GM12865 (cell line): ENCODE measurements around the gene NELFB.

Experiments
- DNase-seq: peaks from one replicate; pipeline ENCODE4 v3.0.0; 2010; ENCODE audit warnings: low read depth
- H3K4me3 ChIP-seq: 2 replicates; pipeline ENCODE4 v1.5.1; 2011; ENCODE audit warnings: mild to moderate bottlenecking, low read depth, low read length, control low read depth
- TF ChIP-seq, protein P1 (sequence below): IDR thresholded peaks from 2 replicates; pipeline ENCODE4 v1.5.1; 2011; ENCODE audit warnings: low read length, control low read depth, low read depth, inconsistent platforms; ENCODE audit not compliant: insufficient read depth; ENCODE audit errors: missing control alignments

NELFB gene

GRCh38 chr9:137298401-137299202, 43.5 kb downstream of the NELFB start:
- TF ChIP-seq, protein P1, sequence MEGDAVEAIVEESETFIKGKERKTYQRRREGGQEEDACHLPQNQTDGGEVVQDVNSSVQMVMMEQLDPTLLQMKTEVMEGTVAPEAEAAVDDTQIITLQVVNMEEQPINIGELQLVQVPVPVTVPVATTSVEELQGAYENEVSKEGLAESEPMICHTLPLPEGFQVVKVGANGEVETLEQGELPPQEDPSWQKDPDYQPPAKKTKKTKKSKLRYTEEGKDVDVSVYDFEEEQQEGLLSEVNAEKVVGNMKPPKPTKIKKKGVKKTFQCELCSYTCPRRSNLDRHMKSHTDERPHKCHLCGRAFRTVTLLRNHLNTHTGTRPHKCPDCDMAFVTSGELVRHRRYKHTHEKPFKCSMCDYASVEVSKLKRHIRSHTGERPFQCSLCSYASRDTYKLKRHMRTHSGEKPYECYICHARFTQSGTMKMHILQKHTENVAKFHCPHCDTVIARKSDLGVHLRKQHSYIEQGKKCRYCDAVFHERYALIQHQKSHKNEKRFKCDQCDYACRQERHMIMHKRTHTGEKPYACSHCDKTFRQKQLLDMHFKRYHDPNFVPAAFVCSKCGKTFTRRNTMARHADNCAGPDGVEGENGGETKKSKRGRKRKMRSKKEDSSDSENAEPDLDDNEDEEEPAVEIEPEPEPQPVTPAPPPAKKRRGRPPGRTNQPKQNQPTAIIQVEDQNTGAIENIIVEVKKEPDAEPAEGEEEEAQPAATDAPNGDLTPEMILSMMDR: no peak
- H3K4me3 ChIP-seq: no peak overlapping the region

GRCh38 chr9:137299203-137299565, 44.1 kb downstream of the NELFB start:
- no peak overlapping the region for H3K4me3 ChIP-seq

More at GRCh38 chr9:137298401-137299202, 43.5 kb downstream of the NELFB start:
- no peak for DNase-seq

GRCh38 chr9:137299938-137300337, 44.8 kb downstream of the NELFB start:
- DNase-seq: no peak
- TF ChIP-seq, protein P1: no peak
- no peak overlapping the region for H3K4me3 ChIP-seq

More at GRCh38 chr9:137299203-137299565, 44.1 kb downstream of the NELFB start:
- TF ChIP-seq, protein P1: no peak
- DNase-seq: peak; percentile 46

DNA sequence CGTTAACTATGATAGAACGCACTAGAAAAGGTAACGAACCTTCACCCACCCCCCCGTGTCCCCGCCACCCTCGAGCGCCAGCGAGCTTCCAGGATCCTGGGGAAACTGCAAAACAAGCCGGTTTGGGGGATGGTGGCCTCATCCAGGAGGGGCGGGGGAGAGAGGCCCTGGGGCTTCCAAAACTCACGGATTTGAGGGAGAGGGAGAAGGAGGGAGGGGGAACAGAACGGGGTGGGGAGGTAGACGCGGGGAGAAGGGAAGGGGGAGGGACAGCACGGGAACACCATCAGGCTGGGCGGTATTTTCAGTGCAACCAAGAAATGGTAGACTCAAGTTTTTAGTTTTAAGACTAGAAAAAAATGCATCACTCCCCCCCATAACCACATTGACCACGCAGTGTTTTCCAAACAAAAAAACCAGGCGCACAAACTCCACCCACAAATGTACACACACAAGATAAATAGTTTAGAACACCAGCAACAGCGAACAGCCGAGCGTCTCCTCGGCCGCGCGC, 45.5 kb downstream of the NELFB start:
- peak overlapping the region; percentile 29 for H3K4me3 ChIP-seq
- DNase-seq: no peak
- TF ChIP-seq, protein P1: no peak

- peak; percentile 58 for DNase-seq
- H3K4me3 ChIP-seq: peak overlapping the region; percentile 39
- TF ChIP-seq, protein P1: no peak
Measured at GRCh38 chr9:137301081-137301947, 46.2 kb downstream of the NELFB start.

DNA sequence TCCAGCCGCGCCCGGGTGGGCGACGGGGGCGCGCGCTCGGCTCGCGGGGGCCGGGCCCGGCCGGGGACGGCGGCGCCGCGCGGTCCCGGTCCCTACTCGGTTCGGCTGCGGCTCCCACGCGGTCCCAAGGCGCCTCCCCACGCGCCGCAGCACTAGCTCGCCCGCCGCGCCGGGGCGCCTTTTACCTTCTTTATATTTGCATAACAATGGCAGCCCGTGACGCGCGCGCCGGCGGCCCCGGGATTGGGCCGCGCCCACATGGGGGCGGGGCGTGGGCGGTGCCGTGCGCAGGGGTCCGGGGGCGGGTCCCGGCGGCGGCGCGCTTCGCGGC, 47.0 kb downstream of the NELFB start, which contains the start of gene NRARP:
Gene NRARP (minus strand): TSS at position 154 of the 331 bp plus-strand sequence. CDS start 343 bp downstream, outside the sequence.
- DNase-seq: peak; percentile 90
- TF ChIP-seq, protein P1: no peak
- peak within 1 kb of the TSS; percentile 39 for H3K4me3 ChIP-seq
